Measurements from ENCODE around the gene CAMK1D. TPM values are rescaled to one million over a fixed set of nuclear protein-coding genes. Genes with fewer than 3 reads are reported as not detected.
A peak's percentile ranks its signal among the peaks of the same experiment; 100 is the strongest.

CAMK1D gene
- total and polyA plus RNA-seq, 2 of the 4 experiments (the other 2 are of a cell fraction) = 5.0 to 5.3 TPM

DNA sequence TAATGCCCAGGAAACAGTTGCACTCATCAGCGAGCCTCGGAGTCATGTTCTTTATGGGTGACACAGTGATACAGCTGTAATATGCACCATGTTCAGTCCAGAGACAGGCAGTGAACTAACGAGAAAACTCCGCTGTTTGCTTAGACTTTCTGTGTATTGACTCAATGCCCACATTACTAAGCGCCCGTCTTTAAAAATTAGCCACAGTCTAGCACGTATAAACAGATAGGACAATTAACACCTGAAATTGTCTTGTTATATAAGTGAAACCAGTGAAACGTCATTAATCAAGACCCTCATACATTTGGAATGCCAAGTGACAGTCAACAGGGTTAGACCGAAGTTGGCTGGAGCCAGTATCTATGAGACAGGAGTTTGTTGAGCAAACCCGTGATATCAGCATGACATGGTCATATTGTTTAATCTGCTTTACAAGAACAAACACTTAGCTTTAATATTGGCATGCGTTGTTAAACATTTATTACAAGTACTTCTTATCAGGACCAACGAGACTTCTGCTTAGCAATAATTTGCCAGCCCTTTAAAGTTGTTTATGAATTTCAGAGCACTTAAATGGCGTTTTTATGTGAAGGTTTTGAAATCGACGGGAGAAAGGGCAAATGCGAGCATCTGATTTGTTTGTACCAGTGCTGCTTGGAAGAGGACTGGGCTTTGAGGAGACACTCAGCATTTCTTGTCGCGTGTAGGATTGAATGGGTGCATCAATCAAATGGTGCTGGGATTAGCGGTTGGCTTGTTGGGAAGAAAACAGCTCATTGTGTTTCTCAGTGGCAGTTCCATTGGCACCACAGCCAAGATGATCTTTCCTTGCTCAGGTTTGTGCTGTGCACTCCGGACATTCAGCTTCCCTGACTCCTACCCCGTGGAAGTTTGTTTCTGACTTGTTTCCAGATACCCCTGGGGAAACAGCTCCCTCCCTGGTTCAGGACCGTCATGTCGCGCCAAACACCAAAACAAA is 56.3 kb downstream of the CAMK1D start:
- Histone ChIP-seq H2BK15ac (ENCODE audit: low read depth, low read length) (no peak overlapping the region), H3K4ac (ENCODE audit: low read depth, low read length) (no peak overlapping the region), H2BK20ac (ENCODE audit: low read depth, low read length) (no peak overlapping the region), H3K14ac (replicated peaks; ENCODE audit: low read depth, low read length) (no peak overlapping the region), H4K91ac (ENCODE audit: insufficient read depth, low read depth, low read length) (no peak overlapping the region), H3K9ac (ENCODE audit: low read depth, low read length) (no peak overlapping the region), H3K56ac (ENCODE audit: extremely low read depth, insufficient read depth, low read length) (no peak overlapping the region), H4K8ac (ENCODE audit: low read depth in 2 of 2, low read length in 2 of 2) (no peak overlapping the region), H2BK5ac (ENCODE audit: low read depth, low read length, poor library complexity, severe bottlenecking) (no peak overlapping the region), H3K9me1 (ENCODE audit: insufficient read depth, low read length) (no peaks in the 10 kb centered on the region; the same call in 1 of the 2 replicates), H3K4me1 (ENCODE audit: control insufficient read depth, insufficient read depth, low read length) (no peaks in the 10 kb centered on the region), H2BK120ac (ENCODE audit: low read depth, low read length) (no peak overlapping the region), H3K79me1 (ENCODE audit: low read depth in 1 of 2, low read length in 2 of 2) (no peaks in the 10 kb centered on the region), H3K36me3 (ENCODE audit: control insufficient read depth, insufficient read depth, low read length) (no peaks in the 10 kb centered on the region), H2AK9ac (replicated peaks; ENCODE audit: low read depth, low read length, poor library complexity) (no peak overlapping the region), H2AK5ac (ENCODE audit: low read depth, low read length) (no peak overlapping the region), H3K4me2 (ENCODE audit: low read depth, low read length) (no peak overlapping the region), H3K9me3 (ENCODE audit: control insufficient read depth, insufficient read depth, low read length) (no peaks in the 10 kb centered on the region), H3K23ac (ENCODE audit: low read depth, low read length) (no peak overlapping the region), H4K5ac (ENCODE audit: low read depth, low read length) (no peak overlapping the region), H2AFZ (replicated peaks; ENCODE audit: low read length, poor library complexity) (no peak overlapping the region), H3K4me3 (ENCODE audit: insufficient read depth, low read depth, low read length) (no peak overlapping the region), H3K18ac (ENCODE audit: low read depth, low read length) (no peak overlapping the region), H4K20me1 (ENCODE audit: insufficient read depth, low read length) (no peaks in the 10 kb centered on the region), H3K27me3 (ENCODE audit: control insufficient read depth, insufficient read depth, low read length) (no peaks in the 10 kb centered on the region), H3K27ac (ENCODE audit: insufficient read depth, low read length) (no peak overlapping the region)
- CTCF ChIA-PET = no interaction called here
- POLR2A ChIA-PET (ENCODE audit: unreplicated experiment) = no interaction called here
- TF ChIP-seq RAD21 (IDR thresholded peaks at IDR 0.05; ENCODE audit: low read length) (no peak), POLR2A (IDR thresholded peaks at IDR 0.05; ENCODE audit: low read depth, low read length) (no peak), NFE2L2 (IDR thresholded peaks at IDR 0.05; ENCODE audit: low read depth, low read length) (0 out of 2 replicates have a peak, but pooled peaks have one; percentile 41)
- TF ChIP-seq, protein P1, sequence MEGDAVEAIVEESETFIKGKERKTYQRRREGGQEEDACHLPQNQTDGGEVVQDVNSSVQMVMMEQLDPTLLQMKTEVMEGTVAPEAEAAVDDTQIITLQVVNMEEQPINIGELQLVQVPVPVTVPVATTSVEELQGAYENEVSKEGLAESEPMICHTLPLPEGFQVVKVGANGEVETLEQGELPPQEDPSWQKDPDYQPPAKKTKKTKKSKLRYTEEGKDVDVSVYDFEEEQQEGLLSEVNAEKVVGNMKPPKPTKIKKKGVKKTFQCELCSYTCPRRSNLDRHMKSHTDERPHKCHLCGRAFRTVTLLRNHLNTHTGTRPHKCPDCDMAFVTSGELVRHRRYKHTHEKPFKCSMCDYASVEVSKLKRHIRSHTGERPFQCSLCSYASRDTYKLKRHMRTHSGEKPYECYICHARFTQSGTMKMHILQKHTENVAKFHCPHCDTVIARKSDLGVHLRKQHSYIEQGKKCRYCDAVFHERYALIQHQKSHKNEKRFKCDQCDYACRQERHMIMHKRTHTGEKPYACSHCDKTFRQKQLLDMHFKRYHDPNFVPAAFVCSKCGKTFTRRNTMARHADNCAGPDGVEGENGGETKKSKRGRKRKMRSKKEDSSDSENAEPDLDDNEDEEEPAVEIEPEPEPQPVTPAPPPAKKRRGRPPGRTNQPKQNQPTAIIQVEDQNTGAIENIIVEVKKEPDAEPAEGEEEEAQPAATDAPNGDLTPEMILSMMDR (conservative IDR thresholded peaks at IDR 0.05; ENCODE audit: low read depth, low read length) = no peak
- BruUV-seq (replicated peaks) = no TSS peak
- dilution Hi-C loops (cut with HindIII; ENCODE audit: low sequenced_read_pairs, unreplicated experiment) = no loop called here
- DNase-seq (peak; percentile 35), ATAC-seq (ENCODE audit: low read depth) (peak; percentile 35)
- intact Hi-C loops (cut with micrococcal nuclease) = no loop called here
- in situ Hi-C loops (cut with MboI; ENCODE audit: low sequenced_read_pairs) = no loop called here
- WGBS, 2 experiments (ENCODE audit: extremely low coverage in 2 of 2, insufficient read length in 1 of 2) = 47% methylated on average over 6 of the region's 24 CpGs; no CpG with 5 or more reads in 1 of the 2 experiments

Measured in IMR-90 (cell line).